Lower leg skin (tissue), 4 donors: ENCODE results near the gene SEC24C. TPM values are rescaled to one million over a fixed set of nuclear protein-coding genes. Genes with fewer than 3 reads are reported as not detected.
"Not testable (repeated sequence)": the region's sequence is repeated elsewhere in the genome, so short reads cannot be mapped to it uniquely, and the experiment has no call there.

ENCODE experiments used
- DNase-seq, 2 donors: peaks; one replicate each; pipeline ENCODE4 v3.0.0-alpha.2; 2019; ENCODE audit warnings: low spot score in 2 of 2
- H3K4me3 ChIP-seq: fragments of 200-600 bp; sonication (generic); 2 replicates; pipeline ENCODE4 v1.5.1; 2017; ENCODE audit warnings: mild to moderate bottlenecking, low read depth; ENCODE audit not compliant: poor library complexity, severe bottlenecking
- CTCF ChIP-seq, 3 donors: fragments of 450-650 bp; IDR thresholded peaks; one replicate each; pipeline ENCODE4 v1.5.1; 2016; ENCODE audit warnings: antibody characterized with exemption in 3 of 3, mild to moderate bottlenecking in 3 of 3, moderate library complexity in 2 of 3
- POLR2A ChIP-seq, 2 donors: fragments of 450-650 bp; IDR thresholded peaks; one replicate each; pipeline ENCODE4 v1.6.1; 2016 to 2017; ENCODE audit warnings: antibody characterized with exemption in 2 of 2, mild to moderate bottlenecking in 1 of 2, moderate library complexity in 1 of 2
- WGBS, 2 donors: methylation state at CpG; one replicate each; pipeline ENCODE4 v1.1.5; 2018; 5-methylcytosine and 5-hydroxymethylcytosine counted together
- intact Hi-C: fragments of 100-400 bp; cut with DNase I; formaldehyde crosslinking; loops from one replicate; pipeline ENCODE4 v1.15.0; 2023; ENCODE audit warnings: low total_unique reads
- total RNA-seq, 4 donors: library from RNA; depleted of rRNA; stranded (reverse); fragments of >200 nt; gene quantifications; one replicate each; pipeline ENCODE4 v1.1.0, GENCODE V29; 2016

Gene SEC24C
- total RNA-seq, 4 donors from 2014 or later, result 45.5 to 60.3 (median 58.1) TPM

GRCh38 chr10:73731588-73732375 lies 12.4 kb upstream of the SEC24C start:
- intact Hi-C loops, result no loop called here
- TF ChIP-seq POLR2A (IDR thresholded peaks at IDR 0.05) (no peak), CTCF (IDR thresholded peaks at IDR 0.05) (no peak)
- 87 to 91% methylated on average over 33 to 38 of the region's 42 CpGs for WGBS, 2 donors
- no peak for DNase-seq
- H3K4me3 ChIP-seq, result no peak overlapping the region

- no peak for DNase-seq
- TF ChIP-seq CTCF (IDR thresholded peaks at IDR 0.05) (no peak), POLR2A (IDR thresholded peaks at IDR 0.05) (no peak)
- H3K4me3 ChIP-seq, result no peak overlapping the region
- 96% methylated on average over 13 to 20 of the region's 20 CpGs for WGBS, 2 donors
- intact Hi-C loops, result no loop called here
Observed at GRCh38 chr10:73732426-73732825, 11.7 kb upstream of the SEC24C start.

GRCh38 chr10:73732931-73733623 lies 11.1 kb upstream of the SEC24C start:
- 88% methylated on average over 45 to 59 of the region's 84 CpGs for WGBS, 2 donors
- no peak overlapping the region for H3K4me3 ChIP-seq
- DNase-seq, result no peak
- TF ChIP-seq CTCF (IDR thresholded peaks at IDR 0.05) (no peak), POLR2A (IDR thresholded peaks at IDR 0.05) (no peak)
- intact Hi-C loops, result no loop called here

GRCh38 chr10:73734028-73734720 lies 10.0 kb upstream of the SEC24C start:
- intact Hi-C loops, result no loop called here
- DNase-seq, result no peak
- 83 to 86% methylated on average over 13 to 15 of the region's 16 CpGs for WGBS, 2 donors
- H3K4me3 ChIP-seq, result no peak overlapping the region
- no peak for TF ChIP-seq POLR2A (IDR thresholded peaks at IDR 0.05)
- TF ChIP-seq CTCF (IDR thresholded peaks at IDR 0.05), result no peak

- intact Hi-C loops, result no loop called here
- WGBS, 2 donors, result 69 to 74% methylated on average over 5 of the region's 5 CpGs
- DNase-seq, result no peak
Observed at GRCh38 chr10:73734796-73735305, 9.3 kb upstream of the SEC24C start.

GRCh38 chr10:73740501-73741254 lies 3.5 kb upstream of the SEC24C start:
- 94% methylated on average over 18 of the region's 18 CpGs for WGBS, 2 donors
- intact Hi-C loops, result not testable (repeated sequence)

More at GRCh38 chr10:73734796-73735305, 9.3 kb upstream of the SEC24C start:
- H3K4me3 ChIP-seq, result no peak overlapping the region
- no peak for TF ChIP-seq CTCF (IDR thresholded peaks at IDR 0.05)
- no peak for TF ChIP-seq POLR2A (IDR thresholded peaks at IDR 0.05)

More at GRCh38 chr10:73740501-73741254, 3.5 kb upstream of the SEC24C start:
- not testable (repeated sequence) for H3K4me3 ChIP-seq, DNase-seq
